ENCODE measurements around the gene FERMT2. TPM values are rescaled to one million over a fixed set of nuclear protein-coding genes. Genes with fewer than 3 reads are reported as not detected.

FERMT2 gene
- total and polyA plus RNA-seq, 3 donors from 2014 or later, result 36.8 to 45.7 (median 37.6) TPM

DNA sequence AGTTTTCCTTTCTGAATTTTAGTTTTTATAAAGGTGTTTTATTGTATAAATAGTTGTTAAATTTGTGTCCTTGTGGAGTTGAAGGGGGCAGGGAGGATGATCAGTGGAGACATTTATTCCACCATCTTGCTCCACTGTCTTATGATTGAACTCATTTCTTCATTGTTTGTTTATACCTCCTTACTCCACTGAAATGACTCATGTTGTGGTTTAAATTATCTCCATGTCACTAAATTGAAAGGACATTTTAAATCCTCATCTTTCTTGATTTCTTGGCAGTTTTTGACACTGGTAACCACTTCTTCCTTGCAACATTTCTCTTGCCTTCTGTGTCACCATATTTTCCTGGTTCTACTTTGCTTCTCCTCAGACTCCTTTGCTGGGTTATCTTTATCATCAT lies 23.6 kb upstream of the FERMT2 start:
- TF ChIP-seq POLR2A (IDR thresholded peaks at IDR 0.05) (no peak), CTCF (IDR thresholded peaks at IDR 0.05) (no peak)
- Histone ChIP-seq H3K36me3 (ENCODE audit: low read depth, missing control alignments) (no peaks in the 10 kb centered on the region), H3K27ac (no peak overlapping the region), H3K27me3 (no peaks in the 10 kb centered on the region), H3K4me3 (no peak overlapping the region), H3K9me3 (no peaks in the 10 kb centered on the region), H3K4me1 (no peaks in the 10 kb centered on the region)
- intact Hi-C loops (cut with DNase I; ENCODE audit: low total_unique reads), result no loop called here
- DNase-seq, result no peak

DNA sequence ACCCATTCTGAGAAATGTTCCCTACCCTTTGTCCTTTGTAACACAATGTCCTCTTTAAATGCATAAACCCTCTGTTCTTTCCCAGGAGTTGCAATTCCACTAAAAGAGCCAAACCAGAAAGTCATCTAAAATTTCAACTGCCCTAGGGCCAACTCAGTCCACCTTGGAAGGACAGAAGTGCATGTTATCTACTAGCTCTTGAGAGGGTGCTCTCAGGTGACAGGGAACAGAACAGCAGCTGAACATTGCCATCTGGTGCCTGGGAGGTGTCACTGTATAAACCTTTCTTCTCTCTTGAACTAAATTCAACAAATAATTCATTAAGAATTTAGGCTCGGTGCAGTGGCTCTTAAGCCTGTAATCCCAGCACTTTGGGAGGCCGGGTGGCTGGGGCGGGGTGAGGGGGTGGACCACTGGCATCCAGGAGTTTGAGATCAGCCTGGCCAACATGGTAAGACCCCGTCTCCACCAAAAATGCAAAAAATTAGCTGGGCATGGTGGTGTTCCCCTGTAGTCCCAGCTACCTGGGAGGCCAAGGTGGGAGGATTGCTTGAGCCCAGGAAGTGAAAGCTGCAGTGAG lies 10.3 kb upstream of the FERMT2 start:
- Histone ChIP-seq H3K9me3 (no peaks in the 10 kb centered on the region), H3K27ac (no peak overlapping the region), H3K4me1 (peaks cover 3% of the 10 kb centered on the region), H3K4me3 (no peak overlapping the region), H3K36me3 (ENCODE audit: low read depth, missing control alignments) (no peaks in the 10 kb centered on the region), H3K27me3 (no peaks in the 10 kb centered on the region)
- DNase-seq, result peak; percentile 62
- TF ChIP-seq POLR2A (IDR thresholded peaks at IDR 0.05) (no peak), CTCF (IDR thresholded peaks at IDR 0.05) (peak; percentile 41 to 64 (median 49))
- intact Hi-C loops (cut with DNase I; ENCODE audit: low total_unique reads), result loop anchor here (5.0 kb wide), 1 partner anchor 139 kb away; no protein-coding TSS in a partner anchor
- 76 to 77% methylated on average over 4 of the region's 4 CpGs for WGBS, 2 donors

- H3K4me3 ChIP-seq, result no peak overlapping the region
- 62 to 72% methylated on average over 3 of the region's 3 CpGs for WGBS, 2 donors
These were observed 9.8 kb upstream of the FERMT2 start for GRCh38 chr14:52960627-52961026.

DNA sequence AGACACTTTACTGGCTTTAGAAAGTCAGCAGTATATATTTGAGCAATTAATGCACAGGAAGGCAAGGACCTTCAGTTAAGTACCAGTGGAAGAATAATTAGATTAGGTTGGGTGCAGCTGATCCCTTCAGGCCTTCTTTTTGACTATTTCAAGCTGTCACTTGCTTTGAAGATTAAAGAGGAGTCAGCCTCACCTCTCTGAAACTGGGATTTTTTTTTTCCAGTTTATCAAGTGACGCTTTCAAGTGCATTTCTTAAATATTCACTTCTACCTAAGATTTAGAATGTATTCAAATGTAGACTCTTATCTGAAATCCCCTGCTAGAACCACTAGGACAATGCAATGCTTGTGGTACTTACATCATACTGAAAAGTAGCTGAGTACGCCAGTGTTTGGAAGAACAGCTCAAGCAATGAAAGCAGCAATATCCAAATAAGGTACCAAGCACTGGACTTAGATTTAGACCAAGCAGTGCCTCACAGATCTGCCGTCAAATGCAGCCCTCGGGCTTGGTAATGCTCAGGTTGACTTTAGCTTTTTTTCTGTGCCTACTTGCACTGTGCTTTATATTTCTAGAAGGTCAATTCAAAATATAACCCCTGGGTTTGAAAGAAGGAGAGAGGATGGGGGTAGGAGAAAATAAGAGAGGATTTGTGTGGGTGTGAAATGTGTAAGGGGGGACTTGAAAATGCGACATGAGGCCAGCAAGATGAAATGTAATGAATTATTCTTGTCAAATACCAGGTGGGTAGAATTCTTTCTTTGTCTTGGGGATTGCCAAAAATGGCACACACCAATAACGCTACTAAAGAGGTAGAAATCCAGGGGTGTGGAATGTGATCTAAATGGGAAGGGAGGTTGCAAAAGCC lies 3.7 kb upstream of the FERMT2 start:
- intact Hi-C loops (cut with DNase I; ENCODE audit: low total_unique reads), result no loop called here
- Histone ChIP-seq H3K36me3 (ENCODE audit: low read depth, missing control alignments) (no peaks in the 10 kb centered on the region), H3K27ac (no peak overlapping the region), H3K9me3 (no peaks in the 10 kb centered on the region), H3K27me3 (no peaks in the 10 kb centered on the region), H3K4me3 (no peak overlapping the region), H3K4me1 (peaks cover 12% of the 10 kb centered on the region)
- TF ChIP-seq CTCF (IDR thresholded peaks at IDR 0.05) (no peak), POLR2A (IDR thresholded peaks at IDR 0.05) (no peak)
- DNase-seq, result no peak
- WGBS, 2 donors, result 81 to 83% methylated on average over 6 of the region's 6 CpGs

More at GRCh38 chr14:52960627-52961026, 9.8 kb upstream of the FERMT2 start:
- no peak for TF ChIP-seq POLR2A (IDR thresholded peaks at IDR 0.05)
- no peak for TF ChIP-seq CTCF (IDR thresholded peaks at IDR 0.05)
- Histone ChIP-seq H3K27ac (peak overlapping the region in 1 of 2 donors; percentile 28), H3K36me3 (ENCODE audit: low read depth, missing control alignments) (no peaks in the 10 kb centered on the region), H3K4me1 (peaks cover 3% of the 10 kb centered on the region), H3K27me3 (no peaks in the 10 kb centered on the region), H3K9me3 (no peaks in the 10 kb centered on the region)
- intact Hi-C loops (cut with DNase I; ENCODE audit: low total_unique reads), result loop anchor here (5.0 kb wide), 1 partner anchor 138 kb away; no protein-coding TSS in a partner anchor
- no peak for DNase-seq

All from testis (tissue), 3 donors.